ENCODE results near the gene DHCR24. TPM values are rescaled to one million over a fixed set of nuclear protein-coding genes. Genes with fewer than 3 reads are reported as not detected.

Gene DHCR24
- total and polyA plus RNA-seq, 2 experiments from 2014 or later = 124 to 453 TPM

DNA sequence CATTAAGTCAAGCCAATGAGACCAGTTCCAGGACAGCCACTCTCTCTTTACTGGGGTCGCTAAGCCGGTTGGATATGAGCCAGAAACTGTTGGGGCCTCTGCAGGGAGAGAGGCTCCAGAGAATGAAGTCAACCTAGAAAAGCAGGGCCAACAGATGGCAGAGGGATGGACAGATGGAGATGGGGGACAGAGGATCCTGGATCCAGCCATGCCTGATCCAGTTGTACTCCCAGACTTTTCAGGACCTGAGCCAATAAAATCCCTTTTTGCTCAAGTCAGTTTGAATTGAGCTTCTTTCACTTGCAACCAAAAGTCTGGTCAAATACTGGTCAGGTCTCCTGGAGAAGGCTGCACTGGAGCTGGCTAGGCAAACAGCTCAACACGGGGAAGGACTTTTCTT is 2.2 kb downstream of the DHCR24 start:
- no peak for TF ChIP-seq POLR2AphosphoS5 (IDR thresholded peaks at IDR 0.05; ENCODE audit: low read depth)
- no peak for TF ChIP-seq JUNB (IDR thresholded peaks at IDR 0.05; ENCODE audit: unreplicated experiment)
- H3K9me2 ChIP-seq (ENCODE audit: insufficient read depth) = no peaks in the 10 kb centered on the region
- peaks cover 41% of the 10 kb centered on the region for H3K4me1 ChIP-seq (ENCODE audit: insufficient read depth)
- Mint-ChIP-seq H3K27ac (no peak overlapping the region), H3K27me3 (ENCODE audit: insufficient read depth, low read depth, poor library complexity) (peaks cover 11% of the 10 kb centered on the region), H3K9me3 (no peaks in the 10 kb centered on the region), H3K36me3 (ENCODE audit: low read depth) (peaks cover 67% of the 10 kb centered on the region), H3K4me3 (peak overlapping the region; percentile 99), H3K4me1 (peaks cover 44% of the 10 kb centered on the region)
- H3K27me3 ChIP-seq (ENCODE audit: insufficient read depth) = no peaks in the 10 kb centered on the region
- no peak overlapping the region for H2AFZ ChIP-seq
- DNase-seq (ENCODE audit: low spot score) (no peak), ATAC-seq (no peak)
- 0 out of 2 replicates have a peak overlapping the region, but pooled peaks have one; percentile 75 for H3K27ac ChIP-seq (ENCODE audit: low read depth)
- peak overlapping the region; percentile 98 for H3K4me2 ChIP-seq
- H3K79me2 ChIP-seq (replicated peaks; ENCODE audit: insufficient read depth) = peaks cover 72% of the 10 kb centered on the region
- peaks cover 49% of the 10 kb centered on the region for H3K36me3 ChIP-seq (ENCODE audit: insufficient read depth)
- peaks cover 62% of the 10 kb centered on the region for H4K20me1 ChIP-seq (replicated peaks; ENCODE audit: insufficient read depth)
- no peaks in the 10 kb centered on the region; the same call in 1 of the 2 replicates for H3F3A ChIP-seq (replicated peaks; ENCODE audit: low read depth)
- peak overlapping the region; percentile 97 for H3K4me3 ChIP-seq

DNA sequence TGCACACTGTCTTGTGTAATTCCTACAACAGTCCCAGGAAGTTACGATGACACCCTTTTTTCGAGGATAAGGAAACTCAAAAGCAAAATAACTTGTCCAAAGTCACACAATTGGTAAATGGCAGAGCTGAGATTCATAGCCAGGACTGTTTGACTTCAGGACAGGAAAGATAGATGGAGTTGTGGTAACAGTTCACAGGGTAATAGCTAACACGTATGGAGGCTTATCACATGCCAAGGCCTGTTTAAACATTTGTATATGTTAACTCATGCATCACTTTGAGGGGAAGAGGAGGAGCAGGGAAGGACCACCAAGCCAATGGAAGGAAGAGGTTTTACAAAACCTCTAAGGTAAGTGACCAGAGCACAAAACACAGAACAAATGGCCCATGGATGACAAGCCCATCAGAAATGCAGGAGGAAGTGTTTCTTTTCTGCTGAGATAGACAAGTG is 2.8 kb downstream of the DHCR24 start:
- Histone ChIP-seq H3K9me2 (ENCODE audit: insufficient read depth) (no peaks in the 10 kb centered on the region), H3K4me3 (peak overlapping the region; percentile 97), H3K79me2 (replicated peaks; ENCODE audit: insufficient read depth) (peaks cover 78% of the 10 kb centered on the region), H3F3A (replicated peaks; ENCODE audit: low read depth) (no peaks in the 10 kb centered on the region; the same call in 1 of the 2 replicates), H3K4me1 (ENCODE audit: insufficient read depth) (peaks cover 41% of the 10 kb centered on the region), H3K36me3 (ENCODE audit: insufficient read depth) (peaks cover 49% of the 10 kb centered on the region), H3K4me2 (peak overlapping the region; percentile 98), H2AFZ (no peak overlapping the region), H3K27me3 (ENCODE audit: insufficient read depth) (no peaks in the 10 kb centered on the region), H3K27ac (ENCODE audit: low read depth) (peak overlapping the region; percentile 75; the same call in 1 of the 2 replicates), H4K20me1 (replicated peaks; ENCODE audit: insufficient read depth) (peaks cover 62% of the 10 kb centered on the region)
- TF ChIP-seq ZNF114 (CRISPR knock-in tag; IDR thresholded peaks at IDR 0.05) (no peak), STAT1 (IDR thresholded peaks at IDR 0.05; ENCODE audit: unreplicated experiment) (no peak), JUNB (IDR thresholded peaks at IDR 0.05; ENCODE audit: unreplicated experiment) (no peak)
- H3K4me3 Mint-ChIP-seq = peak overlapping the region; percentile 99
- peaks cover 48% of the 10 kb centered on the region for H3K4me1 Mint-ChIP-seq
- H3K27me3 Mint-ChIP-seq (ENCODE audit: insufficient read depth, low read depth, poor library complexity) = peaks cover 11% of the 10 kb centered on the region
- no peaks in the 10 kb centered on the region for H3K9me3 Mint-ChIP-seq
- no peak for ATAC-seq
- H3K36me3 Mint-ChIP-seq (ENCODE audit: low read depth) = peaks cover 73% of the 10 kb centered on the region
- DNase-seq (ENCODE audit: low spot score) = no peak
- 0 out of 2 replicates have a peak overlapping the region, but pooled peaks have one; percentile 77 for H3K27ac Mint-ChIP-seq

DNA sequence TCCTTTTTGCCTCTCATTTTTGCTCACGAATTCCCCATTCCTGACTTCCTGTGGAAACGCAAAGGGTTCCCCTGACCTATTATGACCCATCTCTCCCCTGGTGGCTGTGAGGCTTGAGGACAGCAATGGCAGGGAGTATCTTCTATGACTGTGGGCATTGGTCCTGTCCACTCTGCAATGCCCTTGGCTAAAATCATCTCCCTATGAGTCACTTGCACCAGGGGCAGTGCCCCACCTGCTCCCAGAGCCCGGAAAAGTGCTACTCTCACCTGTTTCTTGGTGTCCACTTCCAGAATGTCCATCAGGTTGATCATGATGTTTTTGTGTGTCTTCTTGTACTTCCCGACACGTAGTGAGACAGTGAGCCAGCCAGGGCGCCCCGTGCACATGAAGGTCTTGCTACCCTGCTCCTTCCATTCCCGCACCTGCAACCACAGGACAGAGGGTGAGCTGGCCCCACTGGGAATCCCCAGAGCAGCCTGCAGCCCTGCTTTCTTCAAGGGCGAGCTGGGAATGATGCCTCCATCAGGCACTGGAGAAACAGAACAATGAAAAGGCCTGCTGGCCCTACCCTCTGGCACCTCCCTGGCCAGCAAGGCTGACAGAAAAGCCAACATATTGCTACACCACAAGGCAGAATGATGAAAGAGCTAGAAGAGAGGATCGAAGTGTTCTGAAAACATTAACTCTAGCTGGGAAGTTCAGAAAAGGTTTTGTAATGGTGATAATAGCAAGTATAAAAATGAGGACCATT is 3.5 kb downstream of the DHCR24 start:
- peaks cover 85% of the 10 kb centered on the region for H3K79me2 ChIP-seq (replicated peaks; ENCODE audit: insufficient read depth)
- peak overlapping the region; percentile 99 for H3K4me3 Mint-ChIP-seq
- peaks cover 50% of the 10 kb centered on the region for H3K4me1 Mint-ChIP-seq
- ATAC-seq (no peak), DNase-seq (ENCODE audit: low spot score) (no peak)
- peak overlapping the region; percentile 75 for H3K27ac ChIP-seq (ENCODE audit: low read depth)
- H3K4me2 ChIP-seq = peak overlapping the region; percentile 98
- peaks cover 67% of the 10 kb centered on the region for H4K20me1 ChIP-seq (replicated peaks; ENCODE audit: insufficient read depth)
- H3K4me3 ChIP-seq = peak overlapping the region; percentile 97; the same call in 1 of the 2 replicates
- H3K27me3 Mint-ChIP-seq (ENCODE audit: insufficient read depth, low read depth, poor library complexity) = peaks cover 11% of the 10 kb centered on the region
- H3K27ac Mint-ChIP-seq = peak overlapping the region; percentile 77
- H2AFZ ChIP-seq = no peak overlapping the region
- peaks cover 49% of the 10 kb centered on the region for H3K36me3 ChIP-seq (ENCODE audit: insufficient read depth)
- peaks cover 36% of the 10 kb centered on the region for H3K4me1 ChIP-seq (ENCODE audit: insufficient read depth)
- no peaks in the 10 kb centered on the region for H3K27me3 ChIP-seq (ENCODE audit: insufficient read depth)
- H3K9me3 Mint-ChIP-seq = no peaks in the 10 kb centered on the region
- H3F3A ChIP-seq (replicated peaks; ENCODE audit: low read depth) = no peaks in the 10 kb centered on the region; the same call in 1 of the 2 replicates
- peaks cover 79% of the 10 kb centered on the region for H3K36me3 Mint-ChIP-seq (ENCODE audit: low read depth)
- H3K9me2 ChIP-seq (ENCODE audit: insufficient read depth) = no peaks in the 10 kb centered on the region
- TF ChIP-seq STAT1 (IDR thresholded peaks at IDR 0.05; ENCODE audit: unreplicated experiment) (no peak), POLR2AphosphoS5 (IDR thresholded peaks at IDR 0.05; ENCODE audit: low read depth) (peak; percentile 20; the same call in 1 of the 2 replicates)
- TF ChIP-seq, protein P1, sequence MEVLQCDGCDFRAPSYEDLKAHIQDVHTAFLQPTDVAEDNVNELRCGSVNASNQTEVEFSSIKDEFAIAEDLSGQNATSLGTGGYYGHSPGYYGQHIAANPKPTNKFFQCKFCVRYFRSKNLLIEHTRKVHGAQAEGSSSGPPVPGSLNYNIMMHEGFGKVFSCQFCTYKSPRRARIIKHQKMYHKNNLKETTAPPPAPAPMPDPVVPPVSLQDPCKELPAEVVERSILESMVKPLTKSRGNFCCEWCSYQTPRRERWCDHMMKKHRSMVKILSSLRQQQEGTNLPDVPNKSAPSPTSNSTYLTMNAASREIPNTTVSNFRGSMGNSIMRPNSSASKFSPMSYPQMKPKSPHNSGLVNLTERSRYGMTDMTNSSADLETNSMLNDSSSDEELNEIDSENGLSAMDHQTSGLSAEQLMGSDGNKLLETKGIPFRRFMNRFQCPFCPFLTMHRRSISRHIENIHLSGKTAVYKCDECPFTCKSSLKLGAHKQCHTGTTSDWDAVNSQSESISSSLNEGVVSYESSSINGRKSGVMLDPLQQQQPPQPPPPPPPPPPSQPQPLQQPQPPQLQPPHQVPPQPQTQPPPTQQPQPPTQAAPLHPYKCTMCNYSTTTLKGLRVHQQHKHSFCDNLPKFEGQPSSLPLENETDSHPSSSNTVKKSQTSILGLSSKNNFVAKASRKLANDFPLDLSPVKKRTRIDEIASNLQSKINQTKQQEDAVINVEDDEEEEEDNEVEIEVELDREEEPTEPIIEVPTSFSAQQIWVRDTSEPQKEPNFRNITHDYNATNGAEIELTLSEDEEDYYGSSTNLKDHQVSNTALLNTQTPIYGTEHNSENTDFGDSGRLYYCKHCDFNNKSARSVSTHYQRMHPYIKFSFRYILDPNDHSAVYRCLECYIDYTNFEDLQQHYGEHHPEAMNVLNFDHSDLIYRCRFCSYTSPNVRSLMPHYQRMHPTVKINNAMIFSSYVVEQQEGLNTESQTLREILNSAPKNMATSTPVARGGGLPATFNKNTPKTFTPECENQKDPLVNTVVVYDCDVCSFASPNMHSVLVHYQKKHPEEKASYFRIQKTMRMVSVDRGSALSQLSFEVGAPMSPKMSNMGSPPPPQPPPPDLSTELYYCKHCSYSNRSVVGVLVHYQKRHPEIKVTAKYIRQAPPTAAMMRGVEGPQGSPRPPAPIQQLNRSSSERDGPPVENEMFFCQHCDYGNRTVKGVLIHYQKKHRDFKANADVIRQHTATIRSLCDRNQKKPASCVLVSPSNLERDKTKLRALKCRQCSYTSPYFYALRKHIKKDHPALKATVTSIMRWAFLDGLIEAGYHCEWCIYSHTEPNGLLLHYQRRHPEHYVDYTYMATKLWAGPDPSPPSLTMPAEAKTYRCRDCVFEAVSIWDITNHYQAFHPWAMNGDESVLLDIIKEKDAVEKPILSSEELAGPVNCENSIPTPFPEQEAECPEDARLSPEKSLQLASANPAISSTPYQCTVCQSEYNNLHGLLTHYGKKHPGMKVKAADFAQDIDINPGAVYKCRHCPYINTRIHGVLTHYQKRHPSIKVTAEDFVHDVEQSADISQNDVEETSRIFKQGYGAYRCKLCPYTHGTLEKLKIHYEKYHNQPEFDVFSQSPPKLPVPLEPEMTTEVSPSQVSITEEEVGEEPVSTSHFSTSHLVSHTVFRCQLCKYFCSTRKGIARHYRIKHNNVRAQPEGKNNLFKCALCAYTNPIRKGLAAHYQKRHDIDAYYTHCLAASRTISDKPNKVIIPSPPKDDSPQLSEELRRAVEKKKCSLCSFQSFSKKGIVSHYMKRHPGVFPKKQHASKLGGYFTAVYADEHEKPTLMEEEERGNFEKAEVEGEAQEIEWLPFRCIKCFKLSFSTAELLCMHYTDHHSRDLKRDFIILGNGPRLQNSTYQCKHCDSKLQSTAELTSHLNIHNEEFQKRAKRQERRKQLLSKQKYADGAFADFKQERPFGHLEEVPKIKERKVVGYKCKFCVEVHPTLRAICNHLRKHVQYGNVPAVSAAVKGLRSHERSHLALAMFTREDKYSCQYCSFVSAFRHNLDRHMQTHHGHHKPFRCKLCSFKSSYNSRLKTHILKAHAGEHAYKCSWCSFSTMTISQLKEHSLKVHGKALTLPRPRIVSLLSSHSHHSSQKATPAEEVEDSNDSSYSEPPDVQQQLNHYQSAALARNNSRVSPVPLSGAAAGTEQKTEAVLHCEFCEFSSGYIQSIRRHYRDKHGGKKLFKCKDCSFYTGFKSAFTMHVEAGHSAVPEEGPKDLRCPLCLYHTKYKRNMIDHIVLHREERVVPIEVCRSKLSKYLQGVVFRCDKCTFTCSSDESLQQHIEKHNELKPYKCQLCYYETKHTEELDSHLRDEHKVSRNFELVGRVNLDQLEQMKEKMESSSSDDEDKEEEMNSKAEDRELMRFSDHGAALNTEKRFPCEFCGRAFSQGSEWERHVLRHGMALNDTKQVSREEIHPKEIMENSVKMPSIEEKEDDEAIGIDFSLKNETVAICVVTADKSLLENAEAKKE (CRISPR knock-in tag; IDR thresholded peaks at IDR 0.05) = no peak
